IMR-90 (cell line): ENCODE measurements around the gene ARHGEF16.

Experiments used
- BHLHE40 ChIP-seq: fragments of 150-350 bp; IDR thresholded peaks from 2 replicates; pipeline ENCODE4 v1.6.1; 2016; ENCODE audit warnings: mild to moderate bottlenecking, low read depth, low read length
- CEBPB ChIP-seq: IDR thresholded peaks from 2 replicates; pipeline ENCODE4 v1.6.1; 2012; ENCODE audit warnings: low read depth, low read length, improper control_type of control experiment
- FOS ChIP-seq: fragments of 150-350 bp; IDR thresholded peaks from 2 replicates; pipeline ENCODE4 v1.6.1; 2016; ENCODE audit warnings: low read depth, low read length
- MAFK ChIP-seq: IDR thresholded peaks from 2 replicates; pipeline ENCODE4 v1.6.1; 2012; ENCODE audit warnings: low read depth, low read length, improper control_type of control experiment
- MAZ ChIP-seq: IDR thresholded peaks from 2 replicates; pipeline ENCODE4 v1.6.1; 2012; ENCODE audit warnings: low read depth, mild to moderate bottlenecking, low read length, improper control_type of control experiment, moderate library complexity, borderline replicate concordance
- MXI1 ChIP-seq: IDR thresholded peaks from 2 replicates; pipeline ENCODE4 v1.6.1; 2012; ENCODE audit warnings: low read depth, mild to moderate bottlenecking, low read length, moderate library complexity, borderline replicate concordance
- NFE2L2 ChIP-seq: fragments of 150-350 bp; IDR thresholded peaks from 2 replicates; pipeline ENCODE4 v1.6.1; 2016; ENCODE audit warnings: low read depth, mild to moderate bottlenecking, low read length
- POLR2A ChIP-seq: IDR thresholded peaks from 2 replicates; pipeline ENCODE4 v1.6.1; 2012; ENCODE audit warnings: mild to moderate bottlenecking, low read depth, low read length
- RAD21 ChIP-seq: IDR thresholded peaks from 2 replicates; pipeline ENCODE4 v1.6.1; 2012; ENCODE audit warnings: low read length, improper control_type of control experiment
- RCOR1 ChIP-seq: IDR thresholded peaks from 2 replicates; pipeline ENCODE4 v1.6.1; 2012; ENCODE audit warnings: mild to moderate bottlenecking, low read length, improper control_type of control experiment; ENCODE audit not compliant: insufficient replicate concordance
- RFX5 ChIP-seq: IDR thresholded peaks from 2 replicates; pipeline ENCODE4 v1.8.0; 2012; ENCODE audit warnings: low read depth, mild to moderate bottlenecking, low read length, moderate library complexity
- SMC3 ChIP-seq: fragments of 150-350 bp; IDR thresholded peaks from 2 replicates; pipeline ENCODE4 v1.6.1; 2016; ENCODE audit warnings: low read depth, mild to moderate bottlenecking, antibody characterized with exemption, low read length, moderate library complexity
- TF ChIP-seq, protein P1 (sequence below): conservative IDR thresholded peaks from 2 replicates; pipeline ENCODE4 v1.5.1; 2012; ENCODE audit warnings: mild to moderate bottlenecking, low read depth, low read length, improper control_type of control experiment
- TF ChIP-seq, protein P2 (sequence below): fragments of 150-350 bp; IDR thresholded peaks from 2 replicates; pipeline ENCODE4 v1.6.1; 2017; ENCODE audit warnings: mild to moderate bottlenecking, antibody characterized with exemption, low read length, low read depth

DNA sequence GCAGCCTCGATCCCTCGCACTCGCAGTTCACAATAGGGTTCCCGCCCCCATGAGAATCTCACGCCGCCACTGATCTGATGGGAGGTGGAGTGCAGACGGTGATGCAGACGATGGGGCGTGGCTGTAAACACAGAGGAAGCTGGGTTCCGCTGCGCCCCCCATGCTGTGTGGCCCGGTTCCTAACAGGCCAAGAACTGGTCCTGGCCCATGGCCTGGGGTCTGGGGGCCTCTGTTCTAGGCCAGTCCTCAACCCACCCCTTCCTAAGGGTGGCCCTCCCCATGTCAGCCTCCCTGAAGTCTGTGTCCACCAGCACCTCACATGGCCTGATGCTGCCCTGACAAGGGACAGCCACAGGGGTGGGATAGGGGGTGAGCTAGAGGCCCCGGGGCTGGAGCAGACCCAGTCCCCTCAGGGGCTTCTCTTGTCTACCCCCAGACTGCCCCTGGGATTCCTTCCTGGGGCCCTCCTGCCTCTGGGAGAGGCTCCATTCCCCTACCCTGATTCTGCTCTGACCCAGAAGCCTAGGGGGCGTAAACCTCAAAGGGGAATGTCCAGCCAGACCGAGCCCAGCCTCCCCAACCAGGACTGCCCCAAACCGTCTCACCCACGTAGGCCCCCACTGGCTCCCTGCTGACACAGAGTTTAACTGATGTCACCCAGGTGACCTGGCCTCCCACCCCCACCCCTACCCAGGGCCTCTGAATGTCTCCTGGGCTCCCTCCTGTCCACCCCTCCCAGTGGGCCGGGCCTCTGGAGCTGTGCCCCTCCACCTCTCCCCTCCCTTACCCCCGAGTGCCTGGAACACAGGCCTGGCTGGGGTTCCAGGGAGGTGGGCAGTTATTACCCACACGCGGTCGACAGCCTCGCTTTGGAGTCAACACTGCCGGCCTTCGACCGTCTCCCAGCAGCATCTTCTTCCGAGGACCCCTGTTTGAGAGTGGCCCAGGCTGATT lies 14.8 kb upstream of the ARHGEF16 start:
- TF ChIP-seq RFX5, result no peak
- TF ChIP-seq, protein P1, sequence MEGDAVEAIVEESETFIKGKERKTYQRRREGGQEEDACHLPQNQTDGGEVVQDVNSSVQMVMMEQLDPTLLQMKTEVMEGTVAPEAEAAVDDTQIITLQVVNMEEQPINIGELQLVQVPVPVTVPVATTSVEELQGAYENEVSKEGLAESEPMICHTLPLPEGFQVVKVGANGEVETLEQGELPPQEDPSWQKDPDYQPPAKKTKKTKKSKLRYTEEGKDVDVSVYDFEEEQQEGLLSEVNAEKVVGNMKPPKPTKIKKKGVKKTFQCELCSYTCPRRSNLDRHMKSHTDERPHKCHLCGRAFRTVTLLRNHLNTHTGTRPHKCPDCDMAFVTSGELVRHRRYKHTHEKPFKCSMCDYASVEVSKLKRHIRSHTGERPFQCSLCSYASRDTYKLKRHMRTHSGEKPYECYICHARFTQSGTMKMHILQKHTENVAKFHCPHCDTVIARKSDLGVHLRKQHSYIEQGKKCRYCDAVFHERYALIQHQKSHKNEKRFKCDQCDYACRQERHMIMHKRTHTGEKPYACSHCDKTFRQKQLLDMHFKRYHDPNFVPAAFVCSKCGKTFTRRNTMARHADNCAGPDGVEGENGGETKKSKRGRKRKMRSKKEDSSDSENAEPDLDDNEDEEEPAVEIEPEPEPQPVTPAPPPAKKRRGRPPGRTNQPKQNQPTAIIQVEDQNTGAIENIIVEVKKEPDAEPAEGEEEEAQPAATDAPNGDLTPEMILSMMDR, result no peak
- no peak for TF ChIP-seq POLR2A
- no peak for TF ChIP-seq CEBPB
- TF ChIP-seq MAZ, result no peak
- no peak for TF ChIP-seq BHLHE40
- TF ChIP-seq SMC3, result no peak
- no peak for TF ChIP-seq RCOR1
- no peak for TF ChIP-seq MXI1
- TF ChIP-seq MAFK, result no peak
- no peak for TF ChIP-seq NFE2L2
- TF ChIP-seq, protein P2, sequence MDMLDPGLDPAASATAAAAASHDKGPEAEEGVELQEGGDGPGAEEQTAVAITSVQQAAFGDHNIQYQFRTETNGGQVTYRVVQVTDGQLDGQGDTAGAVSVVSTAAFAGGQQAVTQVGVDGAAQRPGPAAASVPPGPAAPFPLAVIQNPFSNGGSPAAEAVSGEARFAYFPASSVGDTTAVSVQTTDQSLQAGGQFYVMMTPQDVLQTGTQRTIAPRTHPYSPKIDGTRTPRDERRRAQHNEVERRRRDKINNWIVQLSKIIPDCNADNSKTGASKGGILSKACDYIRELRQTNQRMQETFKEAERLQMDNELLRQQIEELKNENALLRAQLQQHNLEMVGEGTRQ, result no peak
- TF ChIP-seq FOS, result no peak
- TF ChIP-seq RAD21, result no peak
